ENCODE measurements around the gene KIF7.

- TF ChIP-seq POLR2A (IDR thresholded peaks at IDR 0.05; ENCODE audit: low read length) (no peak), GATA1 (IDR thresholded peaks at IDR 0.05; ENCODE audit: low read depth, low read length) (no peak)
Observed at GRCh38 chr15:89679212-89679611, 23.9 kb upstream of the KIF7 start, which contains the start of gene PLIN1.

Measured in erythroblast (primary cell).